ENCODE measurements around the gene LHFPL6.

DNA sequence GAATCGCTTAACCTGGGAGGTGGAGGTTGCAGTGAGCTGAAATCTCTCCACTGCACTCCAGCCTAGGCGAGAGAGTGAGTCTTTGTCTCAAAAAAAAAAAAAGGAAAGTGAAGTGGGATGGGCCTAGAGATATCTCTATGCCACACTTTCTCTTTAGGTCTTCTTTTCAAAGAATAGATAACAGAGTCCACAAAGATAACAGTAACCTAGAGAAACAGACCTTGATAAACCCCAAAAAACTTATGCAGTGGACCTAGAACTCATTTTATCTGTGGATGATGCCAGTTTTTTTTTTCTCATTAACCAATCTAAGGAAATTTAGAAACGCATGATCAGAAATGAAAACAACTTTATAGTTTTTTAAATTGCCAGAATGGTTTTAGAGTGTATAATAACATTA lies 227.4 kb downstream of the LHFPL6 start:
- TF ChIP-seq POLR2A (IDR thresholded peaks at IDR 0.05) = no peak
- TF ChIP-seq, protein P1, sequence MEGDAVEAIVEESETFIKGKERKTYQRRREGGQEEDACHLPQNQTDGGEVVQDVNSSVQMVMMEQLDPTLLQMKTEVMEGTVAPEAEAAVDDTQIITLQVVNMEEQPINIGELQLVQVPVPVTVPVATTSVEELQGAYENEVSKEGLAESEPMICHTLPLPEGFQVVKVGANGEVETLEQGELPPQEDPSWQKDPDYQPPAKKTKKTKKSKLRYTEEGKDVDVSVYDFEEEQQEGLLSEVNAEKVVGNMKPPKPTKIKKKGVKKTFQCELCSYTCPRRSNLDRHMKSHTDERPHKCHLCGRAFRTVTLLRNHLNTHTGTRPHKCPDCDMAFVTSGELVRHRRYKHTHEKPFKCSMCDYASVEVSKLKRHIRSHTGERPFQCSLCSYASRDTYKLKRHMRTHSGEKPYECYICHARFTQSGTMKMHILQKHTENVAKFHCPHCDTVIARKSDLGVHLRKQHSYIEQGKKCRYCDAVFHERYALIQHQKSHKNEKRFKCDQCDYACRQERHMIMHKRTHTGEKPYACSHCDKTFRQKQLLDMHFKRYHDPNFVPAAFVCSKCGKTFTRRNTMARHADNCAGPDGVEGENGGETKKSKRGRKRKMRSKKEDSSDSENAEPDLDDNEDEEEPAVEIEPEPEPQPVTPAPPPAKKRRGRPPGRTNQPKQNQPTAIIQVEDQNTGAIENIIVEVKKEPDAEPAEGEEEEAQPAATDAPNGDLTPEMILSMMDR (IDR thresholded peaks at IDR 0.05) = no peak
